ENCODE data around the gene TGFBR3.
A peak's percentile ranks its signal among the peaks of the same experiment; 100 is the strongest.

Gene TGFBR3

DNA sequence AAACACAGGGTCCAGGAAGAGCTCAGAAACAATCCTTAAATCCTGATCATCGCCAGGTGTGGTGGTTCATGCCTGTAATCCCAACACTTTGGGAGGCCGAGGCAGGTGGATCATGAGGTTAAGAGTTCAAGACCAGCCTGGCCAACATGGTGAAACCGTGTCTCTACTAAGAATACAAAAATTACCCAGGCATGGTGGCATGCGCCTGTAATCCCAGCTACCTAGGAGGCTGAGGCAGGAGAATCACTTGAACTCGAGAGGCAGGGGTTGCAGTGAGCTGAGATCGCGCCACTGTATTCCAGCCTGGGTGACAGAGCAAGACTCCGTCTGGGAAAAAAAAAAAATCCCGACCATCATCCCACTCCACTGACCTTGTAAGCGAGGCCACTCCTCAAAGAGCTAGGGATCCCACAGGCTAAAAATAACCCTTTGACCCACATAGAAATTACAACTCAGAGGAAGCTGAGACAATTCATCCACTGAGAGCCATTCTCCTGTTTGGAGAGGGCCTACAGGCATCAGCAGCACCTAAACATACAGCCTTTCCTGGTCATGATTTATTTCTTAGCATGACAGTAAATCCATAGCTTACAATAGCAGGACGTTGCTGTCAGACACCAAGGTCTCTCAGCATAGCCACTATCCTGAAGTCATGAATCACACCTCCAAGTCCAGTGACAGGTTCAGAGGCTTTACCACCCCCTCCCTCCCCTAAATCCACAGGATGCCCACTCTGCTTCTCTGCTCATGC is 66.7 kb downstream of the TGFBR3 start:
- no peak for FAIRE-seq

- no peak for FAIRE-seq
Observed at GRCh38 chr1:91818713-91818975, 67.3 kb downstream of the TGFBR3 start.

- FAIRE-seq = no peak
Observed at GRCh38 chr1:91817211-91817905, 68.6 kb downstream of the TGFBR3 start.

DNA sequence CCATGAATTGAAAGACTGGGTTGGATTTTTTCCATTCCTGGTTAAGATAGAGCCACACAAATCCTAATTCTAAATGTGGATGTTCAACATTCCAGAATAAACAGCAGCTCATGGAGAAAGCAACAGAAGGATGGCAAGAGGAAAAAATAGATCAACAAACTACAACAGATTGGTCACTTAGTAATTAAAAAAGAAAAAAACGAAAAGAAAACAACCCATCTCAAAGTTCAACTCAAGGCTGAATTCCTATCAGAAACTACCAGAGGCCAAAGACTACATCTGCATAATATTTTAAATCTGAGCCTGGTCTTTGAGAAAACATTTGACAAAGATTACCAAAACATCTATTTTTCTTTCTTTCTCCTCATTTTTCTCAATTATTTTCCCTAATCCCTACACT is 69.9 kb downstream of the TGFBR3 start:
- no peak for FAIRE-seq

DNA sequence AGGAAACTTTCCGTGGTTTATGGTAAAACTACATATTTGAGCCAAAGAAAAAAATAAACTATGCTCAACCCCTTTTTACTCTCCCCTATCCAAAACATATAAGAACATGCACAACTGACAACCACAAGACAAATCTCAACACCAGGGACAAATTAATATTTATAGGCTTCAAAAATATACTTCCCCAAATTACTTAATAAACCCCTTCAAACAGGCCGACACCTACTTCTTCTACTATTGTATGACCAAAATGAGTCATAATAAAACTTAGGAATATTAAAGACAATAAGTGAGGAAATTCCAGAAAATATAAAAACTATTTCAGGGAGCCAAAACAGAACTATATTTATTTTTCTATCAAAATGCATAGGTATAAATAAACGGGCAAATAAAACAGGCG is 71.5 kb downstream of the TGFBR3 start:
- no peak for FAIRE-seq

- FAIRE-seq = no peak
Observed at GRCh38 chr1:91813813-91814212, 72.1 kb downstream of the TGFBR3 start.

- FAIRE-seq = peak; percentile 77
Observed at GRCh38 chr1:91811363-91812025, 74.5 kb downstream of the TGFBR3 start.

DNA sequence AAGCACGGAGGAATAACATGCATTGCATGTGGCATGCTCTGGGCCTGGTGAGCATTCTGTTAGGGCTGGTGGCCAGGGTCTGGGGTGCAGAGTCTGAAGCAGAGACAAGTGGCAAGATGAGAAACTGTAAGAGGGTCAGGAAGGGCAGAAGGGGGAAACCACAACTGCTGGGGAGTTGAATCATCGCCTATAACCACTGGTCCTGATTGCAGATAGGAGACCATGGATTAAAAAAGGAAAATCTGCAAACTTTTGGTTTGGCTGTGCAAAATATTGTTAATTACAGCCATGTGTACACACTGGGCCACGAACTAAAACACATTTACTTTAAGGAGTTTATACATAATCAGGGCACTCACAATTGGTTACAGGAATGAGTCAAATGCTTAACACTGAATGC is 76.6 kb downstream of the TGFBR3 start:
- no peak for FAIRE-seq

GRCh38 chr1:91807921-91808620 is 77.9 kb downstream of the TGFBR3 start:
- FAIRE-seq = no peak

- no peak for FAIRE-seq
Observed at GRCh38 chr1:91806769-91807700, 78.9 kb downstream of the TGFBR3 start.

DNA sequence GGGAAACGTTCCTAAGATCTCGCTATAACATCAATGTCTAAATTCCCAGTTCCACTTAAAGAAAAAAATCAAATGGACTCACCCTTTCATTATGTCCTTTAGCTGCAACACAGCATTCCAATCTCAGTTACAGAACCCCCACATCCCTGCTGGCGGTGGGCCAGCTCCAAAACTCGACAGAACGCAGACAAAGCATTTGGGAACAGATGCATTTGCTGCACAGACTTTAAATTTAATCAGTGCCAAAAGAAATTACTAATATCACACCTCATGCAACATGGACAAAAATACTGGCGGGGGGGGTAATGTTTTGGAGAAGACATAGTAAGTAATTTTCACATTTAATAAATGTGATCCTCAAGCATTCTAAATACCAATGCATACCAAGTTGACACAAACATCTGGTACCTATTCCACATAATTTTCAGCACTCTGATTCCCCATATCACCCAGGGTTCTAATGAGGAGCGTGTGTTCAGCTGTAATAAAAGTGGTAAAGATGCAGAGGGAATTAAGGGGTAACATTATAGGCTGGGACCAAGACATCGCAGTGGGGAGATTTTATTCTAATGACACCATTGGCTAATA is 79.7 kb downstream of the TGFBR3 start:
- FAIRE-seq = no peak

- FAIRE-seq = no peak
Observed at GRCh38 chr1:91805311-91805801, 80.6 kb downstream of the TGFBR3 start.

DNA sequence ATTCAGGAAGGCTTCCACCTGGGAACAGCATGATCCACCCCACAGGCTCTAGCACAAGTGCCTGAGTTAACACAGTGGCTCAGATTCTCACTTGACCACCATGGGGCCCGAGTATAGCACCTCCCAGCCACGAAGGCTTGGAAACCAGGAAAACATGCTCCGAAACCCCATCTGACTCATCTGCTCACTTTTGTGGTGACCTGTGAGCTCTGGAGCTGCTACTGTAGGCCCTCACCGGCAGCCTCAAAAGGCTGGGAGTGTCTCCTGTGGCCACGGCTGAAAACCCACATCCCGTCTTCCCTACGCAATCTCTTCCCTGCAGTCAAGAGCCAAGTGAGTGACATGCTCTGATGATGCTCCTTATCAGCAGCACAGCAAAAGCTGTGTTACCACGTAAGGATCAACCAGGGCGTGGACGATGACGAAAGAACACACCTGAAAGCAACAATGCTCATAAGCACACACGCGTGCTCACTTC is 81.4 kb downstream of the TGFBR3 start:
- FAIRE-seq = no peak

GRCh38 chr1:91803847-91804545 is 82.0 kb downstream of the TGFBR3 start:
- FAIRE-seq = no peak

DNA sequence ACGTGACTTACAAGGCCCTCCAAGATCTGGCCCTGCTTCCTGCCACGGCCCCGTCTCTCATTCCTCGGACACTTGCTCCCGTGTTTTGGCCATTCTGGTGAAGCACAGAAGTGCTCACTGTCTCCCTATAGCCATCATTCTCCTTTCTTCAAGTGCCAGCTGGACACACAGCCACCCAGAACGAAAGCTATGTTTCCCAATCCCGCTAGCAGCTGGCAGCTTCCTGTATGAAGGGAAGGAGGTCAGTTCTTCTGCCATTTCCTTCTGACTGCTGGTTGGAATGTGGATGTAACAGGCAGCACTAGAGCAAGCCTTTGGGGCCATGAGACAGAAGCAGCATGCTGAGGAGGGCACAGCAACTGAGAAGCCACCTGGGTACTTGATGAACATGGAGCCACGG is 82.8 kb downstream of the TGFBR3 start:
- no peak for FAIRE-seq

DNA sequence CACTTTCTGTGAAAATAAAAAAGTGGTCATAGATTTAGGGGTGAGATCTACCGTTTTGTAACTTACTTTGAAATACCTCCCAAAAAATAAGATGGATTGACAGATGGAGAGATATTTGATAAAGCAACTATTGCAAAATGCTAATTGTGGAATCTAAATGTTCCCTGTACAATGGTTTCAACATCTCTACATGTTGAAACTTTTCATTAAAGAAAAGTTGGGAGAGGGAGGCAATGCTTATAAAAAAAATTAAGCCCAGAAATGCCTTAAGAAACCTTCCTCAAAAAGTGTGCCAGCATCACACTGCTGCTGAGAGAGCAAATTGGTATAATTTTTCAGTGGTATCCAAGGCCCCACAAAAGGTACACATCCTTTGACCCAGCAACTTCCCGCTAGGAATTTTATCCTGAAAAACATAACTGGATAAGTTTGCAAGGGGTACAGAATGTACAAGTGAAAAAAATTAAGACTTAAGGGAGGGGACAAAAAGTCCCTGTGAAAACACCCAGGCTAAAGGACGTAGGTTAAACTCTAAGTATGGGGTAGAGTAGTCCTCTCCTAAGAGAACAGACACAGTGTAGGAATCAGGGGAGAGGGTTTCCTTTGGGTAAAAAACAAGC is 84.3 kb downstream of the TGFBR3 start:
- no peak for FAIRE-seq

- FAIRE-seq = no peak
Observed at GRCh38 chr1:91799863-91800262, 86.1 kb downstream of the TGFBR3 start.

DNA sequence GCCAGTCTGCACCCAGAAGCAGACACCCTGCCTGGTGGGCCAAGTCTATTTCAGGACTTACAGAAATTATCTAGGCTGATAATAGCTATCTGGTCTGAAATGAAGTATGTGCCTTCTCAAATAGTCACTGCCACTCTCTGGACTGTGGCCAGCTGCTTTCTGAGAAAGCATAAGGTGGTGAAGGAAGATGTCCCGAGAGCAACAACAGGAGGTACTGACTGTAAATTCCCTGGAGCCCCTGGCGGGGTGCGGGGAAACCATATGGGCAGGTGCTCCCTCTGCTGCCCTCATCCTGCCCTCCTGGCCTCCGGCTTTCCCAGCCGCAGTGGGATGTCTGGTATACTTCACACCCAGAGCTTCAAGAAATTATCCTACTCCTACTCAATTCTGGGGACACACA is 86.8 kb downstream of the TGFBR3 start:
- no peak for FAIRE-seq

DNA sequence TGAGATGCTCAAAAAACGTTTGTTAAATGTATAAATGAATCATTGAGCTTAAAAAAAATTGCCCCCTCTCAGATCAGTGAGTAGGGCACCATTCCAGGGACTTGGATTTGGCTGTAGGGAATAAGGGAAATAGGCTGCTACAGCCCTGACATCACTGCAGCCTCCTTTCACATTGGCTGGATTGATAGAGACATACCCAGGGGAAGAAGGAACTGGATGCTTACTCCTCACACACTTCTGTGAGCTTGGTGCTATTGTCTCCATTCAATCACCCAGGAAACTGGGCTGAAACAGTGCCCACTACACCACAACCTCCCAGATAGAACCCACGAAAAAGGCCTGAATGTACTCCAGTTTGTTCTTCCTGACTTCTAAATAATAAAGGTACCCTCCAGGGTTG is 87.2 kb downstream of the TGFBR3 start:
- no peak for FAIRE-seq

DNA sequence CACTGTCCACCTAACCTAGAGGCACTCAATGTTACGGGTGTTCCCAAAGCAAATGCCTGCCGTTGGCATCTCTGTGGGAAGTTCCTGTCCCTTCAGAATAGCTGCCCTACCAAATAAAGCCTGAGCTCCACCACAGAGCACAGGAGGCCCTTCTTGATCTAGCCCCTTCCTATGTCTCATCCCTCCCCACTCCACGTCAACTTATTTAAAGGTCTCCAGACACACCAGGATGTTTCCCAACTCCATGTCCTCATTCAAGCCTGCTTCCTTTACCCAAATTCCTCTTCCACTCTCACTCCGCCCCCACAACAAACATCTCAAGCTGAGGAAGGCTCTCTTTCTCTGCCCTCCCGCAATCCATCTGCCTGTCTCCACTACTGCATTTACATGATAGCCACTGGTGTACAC is 87.7 kb downstream of the TGFBR3 start:
- no peak for FAIRE-seq

GRCh38 chr1:91797164-91797563 is 88.8 kb downstream of the TGFBR3 start:
- no peak for FAIRE-seq

Measured in islet of Langerhans (tissue), 1 donor.